ENCODE measurements around the gene VTI1A. TPM values are rescaled to one million over a fixed set of nuclear protein-coding genes. Genes with fewer than 3 reads are reported as not detected.
"Not testable (repeated sequence)": the region's sequence is repeated elsewhere in the genome, so short reads cannot be mapped to it uniquely, and the experiment has no call there.

Gene VTI1A
- total RNA-seq, 2 donors from 2014 or later, result 35.2 to 46.9 TPM

DNA sequence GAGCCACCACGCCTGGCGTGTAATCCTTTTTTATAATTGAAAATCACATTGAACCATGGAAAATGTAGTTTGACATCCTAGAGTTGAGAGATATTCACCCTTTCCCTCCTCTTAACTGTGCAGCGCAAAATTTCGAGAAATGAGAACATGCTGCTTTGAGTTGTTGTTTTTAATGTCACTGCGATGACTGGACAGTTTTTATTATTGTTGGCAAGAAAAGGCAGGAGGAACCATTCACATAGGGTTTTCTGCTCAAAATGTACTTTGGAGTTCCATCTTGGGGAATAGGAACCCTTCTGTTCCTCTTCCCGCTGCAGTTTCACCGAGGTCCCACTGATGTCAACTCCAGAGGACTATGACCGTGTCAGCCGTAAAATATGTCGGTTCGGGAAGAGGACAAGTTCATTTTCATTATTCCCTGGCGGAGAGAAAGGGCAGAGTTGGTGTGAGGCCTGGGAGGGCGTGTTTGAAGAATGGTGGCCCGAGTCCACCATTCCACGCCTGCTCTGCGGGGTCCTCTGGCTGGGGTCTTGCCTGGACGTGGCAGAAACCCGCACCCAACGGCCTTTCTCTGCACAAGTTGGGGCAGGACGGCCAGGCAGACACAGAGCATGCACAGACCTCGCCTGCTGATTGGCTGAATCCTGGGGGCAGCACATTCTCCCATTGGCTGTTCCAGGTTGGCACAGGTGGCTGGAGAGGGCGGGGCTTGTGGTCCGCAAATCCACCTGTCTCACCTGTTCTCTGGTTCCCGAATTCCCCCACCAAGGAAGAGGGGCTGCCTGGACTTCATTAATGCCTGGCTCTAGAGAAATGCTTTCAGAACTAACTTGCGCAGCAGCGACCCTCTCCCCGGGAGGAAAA is 397.9 kb downstream of the VTI1A start:
- no peaks in the 10 kb centered on the region for H3K4me1 Mint-ChIP-seq
- H3K4me3 Mint-ChIP-seq, result no peak overlapping the region
- H3K36me3 Mint-ChIP-seq (ENCODE audit: low read depth), result no peaks in the 10 kb centered on the region
- no peak overlapping the region for H3K27ac Mint-ChIP-seq
- H3K9me3 Mint-ChIP-seq, result peaks cover 11% of the 10 kb centered on the region
- H3K27me3 Mint-ChIP-seq, result no peaks in the 10 kb centered on the region
- no peak for ATAC-seq (replicated peaks)

DNA sequence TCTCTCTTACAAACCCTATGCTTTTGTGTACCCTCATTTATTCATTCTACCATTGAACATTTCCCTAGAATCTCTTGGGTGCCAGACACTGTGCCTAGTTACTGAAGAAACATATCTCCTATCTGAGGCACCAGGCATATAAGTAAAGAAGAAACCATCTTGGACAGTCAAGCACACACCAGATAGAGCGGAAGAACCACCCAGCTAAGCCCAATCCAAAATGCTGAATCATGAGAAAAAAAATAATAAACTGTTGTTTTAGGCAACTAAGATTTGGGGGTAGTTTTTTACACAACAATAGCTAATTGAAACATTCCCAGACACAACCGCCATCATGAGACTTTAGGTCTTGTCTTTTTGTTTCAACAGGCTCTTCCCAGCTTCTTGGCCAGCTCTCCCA is 400.8 kb downstream of the VTI1A start:
- Mint-ChIP-seq H3K9me3 (peaks cover 11% of the 10 kb centered on the region), H3K27me3 (no peaks in the 10 kb centered on the region), H3K27ac (no peak overlapping the region), H3K4me1 (no peaks in the 10 kb centered on the region), H3K4me3 (no peak overlapping the region), H3K36me3 (ENCODE audit: low read depth) (no peaks in the 10 kb centered on the region)
- no peak for ATAC-seq (replicated peaks)

GRCh38 chr10:112848228-112848627 is 401.2 kb downstream of the VTI1A start:
- H3K4me3 Mint-ChIP-seq, result no peak overlapping the region
- no peaks in the 10 kb centered on the region for H3K36me3 Mint-ChIP-seq (ENCODE audit: low read depth)
- ATAC-seq (replicated peaks), result no peak
- peaks cover 11% of the 10 kb centered on the region for H3K9me3 Mint-ChIP-seq
- no peak overlapping the region for H3K27ac Mint-ChIP-seq
- H3K4me1 Mint-ChIP-seq, result no peaks in the 10 kb centered on the region
- no peaks in the 10 kb centered on the region for H3K27me3 Mint-ChIP-seq

- peaks cover 11% of the 10 kb centered on the region for H3K9me3 Mint-ChIP-seq
- H3K4me3 Mint-ChIP-seq, result no peak overlapping the region
- no peaks in the 10 kb centered on the region for H3K27me3 Mint-ChIP-seq
- H3K27ac Mint-ChIP-seq, result no peak overlapping the region
- H3K4me1 Mint-ChIP-seq, result no peaks in the 10 kb centered on the region
- ATAC-seq (replicated peaks), result no peak
- H3K36me3 Mint-ChIP-seq (ENCODE audit: low read depth), result no peaks in the 10 kb centered on the region
Observed at GRCh38 chr10:112848868-112849430, 401.9 kb downstream of the VTI1A start.

- peaks cover 11% of the 10 kb centered on the region for H3K9me3 Mint-ChIP-seq
- H3K27me3 Mint-ChIP-seq, result no peaks in the 10 kb centered on the region
- no peaks in the 10 kb centered on the region for H3K4me1 Mint-ChIP-seq
- H3K4me3 Mint-ChIP-seq, result no peak overlapping the region
- H3K27ac Mint-ChIP-seq, result no peak overlapping the region
- H3K36me3 Mint-ChIP-seq (ENCODE audit: low read depth), result no peaks in the 10 kb centered on the region
- no peak for ATAC-seq (replicated peaks)
Observed at GRCh38 chr10:112849546-112849945, 402.5 kb downstream of the VTI1A start.

- H3K4me1 Mint-ChIP-seq, result no peaks in the 10 kb centered on the region
- H3K27me3 Mint-ChIP-seq, result no peaks in the 10 kb centered on the region
- no peak overlapping the region for H3K27ac Mint-ChIP-seq
- no peak overlapping the region for H3K4me3 Mint-ChIP-seq
- no peak for ATAC-seq (replicated peaks)
- peaks cover 11% of the 10 kb centered on the region for H3K9me3 Mint-ChIP-seq
- no peaks in the 10 kb centered on the region for H3K36me3 Mint-ChIP-seq (ENCODE audit: low read depth)
Observed at GRCh38 chr10:112851181-112851580, 404.2 kb downstream of the VTI1A start.

DNA sequence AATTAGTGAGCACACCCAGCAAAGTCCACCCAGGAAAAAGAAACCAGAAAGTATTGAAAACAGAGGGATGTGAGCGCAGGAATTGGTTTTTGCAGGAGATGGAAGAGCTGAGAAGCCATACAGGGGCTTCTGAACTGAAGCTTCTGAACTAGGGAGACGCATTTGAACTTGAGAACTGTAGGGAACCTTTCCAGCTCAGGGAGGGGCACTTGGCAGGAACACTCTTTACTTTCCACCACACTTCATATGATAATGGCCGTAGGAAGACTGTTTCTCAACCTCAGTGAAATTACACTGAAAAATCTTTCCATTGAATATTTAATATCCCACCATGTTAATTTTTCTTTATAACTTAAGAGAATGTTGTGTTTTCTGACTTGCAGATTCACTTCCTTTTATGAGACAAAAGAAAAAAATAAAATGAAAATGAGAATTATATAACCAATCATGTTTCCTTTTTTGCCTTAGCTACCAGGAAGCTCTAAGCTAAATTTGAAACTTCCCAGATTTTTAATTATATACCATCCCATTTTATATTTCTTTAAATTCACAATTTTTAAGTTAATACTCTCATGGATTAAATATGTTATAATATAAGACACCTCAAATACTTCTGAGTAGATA is 404.7 kb downstream of the VTI1A start:
- no peak overlapping the region for H3K4me3 Mint-ChIP-seq
- H3K27ac Mint-ChIP-seq, result no peak overlapping the region
- no peaks in the 10 kb centered on the region for H3K4me1 Mint-ChIP-seq
- no peak for ATAC-seq (replicated peaks)
- no peaks in the 10 kb centered on the region for H3K27me3 Mint-ChIP-seq
- H3K36me3 Mint-ChIP-seq (ENCODE audit: low read depth), result no peaks in the 10 kb centered on the region
- H3K9me3 Mint-ChIP-seq, result peaks cover 11% of the 10 kb centered on the region

DNA sequence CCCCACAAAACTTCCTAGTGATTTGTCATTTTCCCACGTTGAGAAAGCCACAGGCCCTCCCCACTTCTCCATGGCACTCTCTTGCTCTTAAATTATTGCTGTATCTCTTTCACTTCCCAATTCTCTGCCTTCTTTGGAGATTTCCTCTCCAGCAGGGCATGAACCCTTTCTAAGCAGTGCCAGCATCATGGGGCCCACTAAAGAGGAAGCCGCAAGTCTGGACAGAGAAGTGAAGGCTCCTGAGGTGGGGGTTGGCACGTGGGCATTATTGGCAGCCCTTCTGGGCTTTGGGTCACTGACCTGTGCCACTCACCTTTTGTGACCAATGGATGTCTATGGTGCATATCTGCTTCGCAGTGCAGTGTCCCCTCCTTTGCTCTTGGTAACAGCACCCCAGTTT is 405.3 kb downstream of the VTI1A start:
- Mint-ChIP-seq H3K4me1 (no peaks in the 10 kb centered on the region), H3K36me3 (ENCODE audit: low read depth) (no peaks in the 10 kb centered on the region), H3K4me3 (no peak overlapping the region), H3K9me3 (peaks cover 8% of the 10 kb centered on the region), H3K27me3 (no peaks in the 10 kb centered on the region), H3K27ac (no peak overlapping the region)
- ATAC-seq (replicated peaks), result no peak

- no peaks in the 10 kb centered on the region for H3K9me3 Mint-ChIP-seq
- no peak overlapping the region for H3K4me3 Mint-ChIP-seq
- H3K27me3 Mint-ChIP-seq, result no peaks in the 10 kb centered on the region
- H3K4me1 Mint-ChIP-seq, result no peaks in the 10 kb centered on the region
- no peak for ATAC-seq (replicated peaks)
- no peaks in the 10 kb centered on the region for H3K36me3 Mint-ChIP-seq (ENCODE audit: low read depth)
- H3K27ac Mint-ChIP-seq, result no peak overlapping the region
Observed at GRCh38 chr10:112855134-112855533, 408.1 kb downstream of the VTI1A start.

DNA sequence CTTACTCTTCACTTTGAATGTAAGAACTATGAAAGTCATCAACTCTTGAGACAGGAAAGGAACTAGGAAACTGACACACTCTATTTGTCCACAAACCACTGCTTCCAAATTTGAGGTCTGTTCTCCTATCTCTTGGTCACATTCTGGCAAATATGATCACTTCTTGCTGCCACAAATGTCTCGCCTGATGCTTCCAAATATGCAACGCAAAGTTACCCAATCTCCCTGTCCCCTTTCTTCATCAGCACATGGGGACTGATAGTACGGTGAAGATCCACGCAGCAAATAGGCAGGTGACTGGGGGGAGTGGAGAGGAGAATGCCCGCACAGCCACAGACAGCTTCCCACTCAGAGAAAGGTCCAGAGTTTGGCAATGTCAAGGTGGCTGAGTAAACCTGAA is 410.5 kb downstream of the VTI1A start:
- H3K4me3 Mint-ChIP-seq, result no peak overlapping the region

DNA sequence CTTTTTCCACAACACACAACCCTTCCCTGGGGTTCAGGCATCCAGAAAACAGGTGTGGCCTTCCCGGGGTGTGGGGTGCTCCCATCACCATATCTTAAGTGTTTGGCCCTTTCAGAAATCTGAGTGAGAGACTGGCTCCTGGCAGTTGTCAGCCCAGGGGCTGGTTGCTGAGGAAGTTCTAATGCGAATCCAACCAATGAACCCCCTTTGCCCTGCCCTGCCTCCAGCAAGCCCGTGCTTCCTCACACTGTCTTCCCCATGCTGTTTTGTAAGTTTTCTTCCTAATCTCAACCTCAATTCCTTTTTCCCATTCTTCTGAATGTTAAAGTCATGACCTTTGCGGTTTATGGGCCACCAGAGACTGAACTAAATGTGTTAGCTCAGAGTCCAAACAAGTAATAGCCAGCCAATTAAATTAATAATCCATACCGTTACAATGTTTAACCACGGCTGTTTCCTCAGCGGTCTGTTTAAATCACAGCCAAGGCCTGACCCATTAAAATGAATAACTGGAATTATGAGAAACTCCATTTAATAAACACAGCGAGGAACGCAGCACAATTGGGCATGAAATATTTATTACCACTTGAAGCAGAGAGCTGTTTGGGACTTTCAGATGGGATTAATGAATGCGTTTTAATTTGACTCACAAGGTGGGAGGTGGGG is 412.1 kb downstream of the VTI1A start:
- no peak overlapping the region for H3K27ac Mint-ChIP-seq
- no peaks in the 10 kb centered on the region for H3K36me3 Mint-ChIP-seq (ENCODE audit: low read depth)
- H3K4me1 Mint-ChIP-seq, result no peaks in the 10 kb centered on the region

More for the DNA sequence above, 410.5 kb downstream of the VTI1A start:
- Mint-ChIP-seq H3K27me3 (no peaks in the 10 kb centered on the region), H3K27ac (no peak overlapping the region), H3K4me1 (no peaks in the 10 kb centered on the region), H3K36me3 (ENCODE audit: low read depth) (no peaks in the 10 kb centered on the region), H3K9me3 (no peaks in the 10 kb centered on the region)
- no peak for ATAC-seq (replicated peaks)

GRCh38 chr10:112859793-112860192 is 412.8 kb downstream of the VTI1A start:
- Mint-ChIP-seq H3K27ac (no peak overlapping the region), H3K36me3 (ENCODE audit: low read depth) (no peaks in the 10 kb centered on the region), H3K27me3 (no peaks in the 10 kb centered on the region), H3K4me3 (no peak overlapping the region), H3K4me1 (no peaks in the 10 kb centered on the region), H3K9me3 (no peaks in the 10 kb centered on the region)
- ATAC-seq (replicated peaks), result no peak

More for the DNA sequence above, 412.1 kb downstream of the VTI1A start:
- ATAC-seq (replicated peaks), result no peak
- Mint-ChIP-seq H3K27me3 (no peaks in the 10 kb centered on the region), H3K4me3 (no peak overlapping the region), H3K9me3 (no peaks in the 10 kb centered on the region)

DNA sequence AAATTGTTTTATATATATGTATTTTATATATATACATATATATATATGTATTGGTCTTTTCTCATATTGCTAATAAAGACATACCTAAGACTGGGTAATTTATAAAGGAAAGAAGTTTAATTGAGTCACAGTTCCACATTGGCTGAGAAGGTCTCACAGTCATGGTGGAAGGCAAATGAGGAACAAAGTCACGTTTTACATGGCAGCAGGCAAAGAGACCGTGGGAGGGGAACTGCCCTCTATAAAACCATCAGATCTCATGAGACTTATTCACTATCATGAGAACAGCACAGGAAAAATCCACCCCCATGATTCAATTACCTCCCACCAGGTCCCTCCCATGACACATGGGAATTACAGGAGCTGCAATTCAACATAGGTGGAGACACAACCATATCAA is 416.4 kb downstream of the VTI1A start:
- ATAC-seq (replicated peaks); H3K4me3 Mint-ChIP-seq; H3K27ac Mint-ChIP-seq; H3K27me3 Mint-ChIP-seq; H3K9me3 Mint-ChIP-seq; H3K36me3 Mint-ChIP-seq (ENCODE audit: low read depth); H3K4me1 Mint-ChIP-seq: not testable (repeated sequence)

Measured in activated T-helper 17 cell treated with anti-CD3 and anti-CD28 coated beads, Interleukin-2, amount 50 U/mL, for 72 hours (primary cell).